Pancreas (tissue), 10 donors: Measurements from ENCODE around the gene ASGR1. TPM values are rescaled to one million over a fixed set of nuclear protein-coding genes. Genes with fewer than 3 reads are reported as not detected.

Experiments used
- ATAC-seq, 4 donors: fragments of 200-7000 bp; cut with Tn5 transposase; one replicate each; pipeline versions ENCODE4 v1.8.0 to v1.9.1; 2020; ENCODE audit warnings: mild to moderate bottlenecking in 4 of 4, moderate library complexity in 4 of 4
- DNase-seq, 6 donors: peaks; one replicate each; pipeline ENCODE4 v3.0.0-alpha.2; 2020
- FAIRE-seq: peaks from 2 replicates; lab custom pipeline; 2012; peaks lifted over from hg19 to GRCh38; lab: Jason Lieb, UNC
- H3K27ac ChIP-seq, 4 donors: fragments of 200-600 bp; sonication (generic); 1 replicate in 3 of 4; 2 replicates in 1 of 4; pipeline versions ENCODE4 v1.5.0 to v1.8.0; 2020
- H3K27me3 ChIP-seq, 4 donors: fragments of 200-600 bp; one replicate each; pipeline ENCODE4 v1.8.0; 2021
- H3K36me3 ChIP-seq, 3 donors: fragments of 200-600 bp; sonication (generic) in 1 of 3; one replicate each; pipeline versions ENCODE4 v1.5.0 to v1.8.0; 2020 to 2021
- H3K4me1 ChIP-seq, 3 donors: fragments of 200-600 bp; one replicate each; pipeline ENCODE4 v1.8.0; 2021
- H3K4me3 ChIP-seq, 4 donors: fragments of 200-600 bp; sonication (generic) in 2 of 4; one replicate each; pipeline versions ENCODE4 v1.5.0 to v1.8.0; 2020 to 2021
- H3K9me3 ChIP-seq, 4 donors: fragments of 200-600 bp; one replicate each; pipeline ENCODE4 v1.8.0; 2021
- WGBS, 2 donors: extraction: QIAGEN DNeasy Blood & Tissue Kit; methylation state at CpG; one replicate each; pipeline ENCODE4 v1.1.7; 2013; 5-methylcytosine and 5-hydroxymethylcytosine counted together
- intact Hi-C, 3 donors: fragments of 100-400 bp; cut with DNase I; formaldehyde crosslinking; loops; one replicate each; pipeline versions ENCODE4 v1.11.1 to v1.14.2; 2022
- polyA plus RNA-seq, 2 donors: library from polyadenylated mRNA; stranded (reverse); fragments of 200-250 nt; gene quantifications; one replicate each; pipeline ENCODE4 v1.2.3, GENCODE V29; 2013
- total RNA-seq, 6 donors: library from RNA; stranded (reverse); fragmentation: NEBNext Ultra II Directional in 4 of 6; extraction: Animal tissue kit (Norgen Biotek cat#: 25700) in 4 of 6; gene quantifications; one replicate each; pipeline versions ENCODE4 v1.2.1 to v1.2.4, GENCODE V29; 2021 to 2023
- TF ChIP-seq, protein P1 (sequence below), 4 donors: fragments of 200-600 bp; sonication (generic) in 3 of 4; IDR thresholded peaks; one replicate each; pipeline versions ENCODE4 v1.5.0 to v1.8.0; 2021; ENCODE audit warnings: antibody characterized with exemption in 4 of 4
- donor health status: healthy with polysubstance abuse.
- donor health status: DM: no; HTN: no; CAD: no; lungs with moderate emphysema.
- donor health status: DM: no; HTN: no; CAD: no.
- donor health status: control.
- donor health status: control.
- donor health status: Bipolar disorder and iron deficiency.
- donor health status: DM: yes; HTN: yes; CAD: no.
- donor health status: DM: no; HTN: no; CAD: no.
- donor health status: DM: no; HTN: no; CAD: no.
- donor health status: DM: yes; HTN: yes; CAD: no.

ASGR1 gene
- total and polyA plus RNA-seq, 8 donors = 0.28 to 2.6 (median 0.64) TPM; not detected in 1

DNA sequence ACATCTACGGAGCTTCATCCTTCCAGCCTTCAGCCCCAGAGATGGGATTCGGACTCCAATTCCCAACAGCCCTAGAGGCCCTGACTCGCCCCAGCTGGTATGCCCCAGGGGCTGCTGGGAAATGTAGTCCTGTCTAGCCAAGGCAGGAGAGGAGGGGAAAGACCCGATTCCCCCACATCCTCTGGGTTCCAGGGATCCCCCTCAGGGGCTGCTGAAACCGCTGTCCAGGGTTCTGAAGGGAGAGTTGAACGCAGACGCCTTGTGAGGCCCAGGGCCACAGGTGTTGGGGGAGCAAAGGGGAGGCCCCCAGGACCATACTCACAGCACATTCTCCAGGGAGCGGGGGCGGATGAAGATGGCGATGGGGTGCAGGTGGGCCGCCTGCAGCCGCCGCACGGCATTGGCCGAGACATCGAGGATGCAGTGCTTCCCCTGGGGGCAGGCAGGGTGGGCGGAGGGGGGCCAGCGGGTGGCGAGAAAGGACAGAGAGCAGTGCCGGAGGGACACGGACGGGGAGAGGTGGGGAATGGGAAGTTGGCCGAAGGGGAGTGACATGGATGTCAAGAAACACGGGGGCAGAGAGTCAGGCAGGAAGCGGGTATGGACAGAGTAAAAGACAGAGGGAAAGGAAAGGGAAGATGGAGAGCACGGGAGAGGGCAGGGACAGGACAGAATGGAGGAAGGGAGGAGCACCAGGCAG, 12.6 kb upstream of the ASGR1 start:
- Histone ChIP-seq H3K4me3 (no peak overlapping the region), H3K36me3 (no peaks in the 10 kb centered on the region), H3K27me3 (no peaks in the 10 kb centered on the region), H3K27ac (no peak overlapping the region), H3K9me3 (no peaks in the 10 kb centered on the region), H3K4me1 (no peaks in the 10 kb centered on the region)
- TF ChIP-seq, protein P1, sequence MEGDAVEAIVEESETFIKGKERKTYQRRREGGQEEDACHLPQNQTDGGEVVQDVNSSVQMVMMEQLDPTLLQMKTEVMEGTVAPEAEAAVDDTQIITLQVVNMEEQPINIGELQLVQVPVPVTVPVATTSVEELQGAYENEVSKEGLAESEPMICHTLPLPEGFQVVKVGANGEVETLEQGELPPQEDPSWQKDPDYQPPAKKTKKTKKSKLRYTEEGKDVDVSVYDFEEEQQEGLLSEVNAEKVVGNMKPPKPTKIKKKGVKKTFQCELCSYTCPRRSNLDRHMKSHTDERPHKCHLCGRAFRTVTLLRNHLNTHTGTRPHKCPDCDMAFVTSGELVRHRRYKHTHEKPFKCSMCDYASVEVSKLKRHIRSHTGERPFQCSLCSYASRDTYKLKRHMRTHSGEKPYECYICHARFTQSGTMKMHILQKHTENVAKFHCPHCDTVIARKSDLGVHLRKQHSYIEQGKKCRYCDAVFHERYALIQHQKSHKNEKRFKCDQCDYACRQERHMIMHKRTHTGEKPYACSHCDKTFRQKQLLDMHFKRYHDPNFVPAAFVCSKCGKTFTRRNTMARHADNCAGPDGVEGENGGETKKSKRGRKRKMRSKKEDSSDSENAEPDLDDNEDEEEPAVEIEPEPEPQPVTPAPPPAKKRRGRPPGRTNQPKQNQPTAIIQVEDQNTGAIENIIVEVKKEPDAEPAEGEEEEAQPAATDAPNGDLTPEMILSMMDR (IDR thresholded peaks at IDR 0.05) = no peak
- DNase-seq (peak in 2 of 6 donors; percentile 47 to 57), ATAC-seq (peak; percentile 62 to 91 (median 78)), FAIRE-seq (no peak)
- intact Hi-C loops = no loop called here
- WGBS, 2 donors = 71 to 75% methylated on average over 26 of the region's 26 CpGs

DNA sequence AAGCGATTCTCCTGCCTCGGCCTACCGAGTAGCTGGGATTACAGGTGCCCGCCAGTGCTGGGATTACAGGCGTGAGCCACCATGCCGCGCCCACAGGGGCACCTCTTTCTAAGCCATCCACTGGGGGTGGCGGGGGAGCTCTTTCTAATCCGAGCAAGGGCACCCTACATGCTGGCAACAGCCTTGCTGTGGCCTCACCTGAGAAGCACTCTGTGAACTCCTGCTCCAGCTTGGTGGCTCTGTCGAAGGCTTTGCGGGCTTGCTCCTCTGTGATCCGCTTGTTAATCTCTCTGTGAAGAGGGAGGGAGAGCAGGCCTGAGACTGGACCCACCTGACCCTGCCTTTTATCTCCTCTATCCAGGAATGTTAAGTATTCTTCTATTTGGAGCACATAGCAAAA, 11.9 kb upstream of the ASGR1 start:
- TF ChIP-seq, protein P1 (IDR thresholded peaks at IDR 0.05) = no peak
- Histone ChIP-seq H3K4me1 (no peaks in the 10 kb centered on the region), H3K4me3 (no peak overlapping the region), H3K9me3 (no peaks in the 10 kb centered on the region), H3K36me3 (no peaks in the 10 kb centered on the region), H3K27ac (no peak overlapping the region), H3K27me3 (no peaks in the 10 kb centered on the region)
- no peak for FAIRE-seq
- no peak for ATAC-seq
- DNase-seq = peak in 2 of 6 donors; percentile 18 to 19
- intact Hi-C loops = no loop called here
- WGBS, 2 donors = 87 to 90% methylated on average over 12 of the region's 12 CpGs

DNA sequence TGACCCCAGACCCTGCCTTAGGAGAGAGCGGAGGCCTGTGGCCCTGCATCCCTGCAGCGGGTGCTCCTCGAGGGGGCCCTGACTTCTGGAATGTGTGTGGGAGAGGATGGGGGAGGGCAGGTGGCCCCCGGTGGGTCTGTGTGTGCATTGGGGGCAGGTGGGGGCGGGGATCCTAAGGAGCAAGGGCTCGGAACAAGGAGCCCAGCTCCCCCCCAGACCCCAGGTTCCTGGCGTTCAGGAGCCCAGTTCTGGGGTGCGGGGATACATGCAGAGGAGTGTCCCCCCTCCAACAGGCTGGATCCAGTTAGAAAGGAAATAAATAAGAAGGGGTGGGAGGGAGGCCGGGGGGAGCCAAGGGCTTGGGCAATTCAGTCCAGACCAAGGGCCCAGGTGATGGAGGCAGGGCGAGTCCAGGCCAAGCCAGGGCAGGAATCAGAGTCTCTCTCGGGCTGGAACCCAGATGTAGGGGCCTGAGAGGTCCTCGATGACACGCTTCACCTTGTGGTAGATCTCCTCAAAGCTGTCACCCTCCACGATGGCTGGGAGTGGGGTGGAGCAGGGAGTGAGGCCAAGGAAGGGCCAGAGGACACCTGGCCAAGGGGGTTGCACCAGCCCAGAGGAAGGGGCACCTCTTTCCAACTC, 11.2 kb upstream of the ASGR1 start:
- WGBS, 2 donors = 85 to 88% methylated on average over 14 of the region's 14 CpGs
- Histone ChIP-seq H3K27ac (no peak overlapping the region), H3K9me3 (no peaks in the 10 kb centered on the region), H3K27me3 (no peaks in the 10 kb centered on the region), H3K4me3 (no peak overlapping the region), H3K36me3 (no peaks in the 10 kb centered on the region), H3K4me1 (no peaks in the 10 kb centered on the region)
- peak in 2 of 6 donors; percentile 27 to 33 for DNase-seq
- TF ChIP-seq, protein P1 (IDR thresholded peaks at IDR 0.05) = no peak
- no peak for ATAC-seq
- intact Hi-C loops = no loop called here
- FAIRE-seq = no peak

DNA sequence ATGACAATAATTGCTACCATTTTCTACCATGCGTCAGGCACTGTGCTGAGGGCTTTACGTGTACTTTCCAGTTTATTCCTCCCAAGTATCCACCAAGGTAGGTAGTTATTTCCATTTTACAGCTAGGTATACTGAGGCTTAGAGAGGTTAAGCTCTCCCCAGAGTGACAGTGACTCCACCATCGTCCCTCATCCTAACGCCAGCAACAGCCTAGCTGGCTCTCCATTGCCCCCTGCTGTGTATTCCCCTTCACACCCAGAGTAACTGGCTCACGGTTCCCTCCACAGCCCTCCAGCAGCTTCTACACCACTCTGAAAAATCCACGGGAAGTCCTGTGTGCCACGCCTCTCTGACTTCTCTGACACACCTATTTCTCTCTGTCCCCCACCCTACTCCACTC, 7.1 kb upstream of the ASGR1 start:
- TF ChIP-seq, protein P1 (IDR thresholded peaks at IDR 0.05) = no peak

DNA sequence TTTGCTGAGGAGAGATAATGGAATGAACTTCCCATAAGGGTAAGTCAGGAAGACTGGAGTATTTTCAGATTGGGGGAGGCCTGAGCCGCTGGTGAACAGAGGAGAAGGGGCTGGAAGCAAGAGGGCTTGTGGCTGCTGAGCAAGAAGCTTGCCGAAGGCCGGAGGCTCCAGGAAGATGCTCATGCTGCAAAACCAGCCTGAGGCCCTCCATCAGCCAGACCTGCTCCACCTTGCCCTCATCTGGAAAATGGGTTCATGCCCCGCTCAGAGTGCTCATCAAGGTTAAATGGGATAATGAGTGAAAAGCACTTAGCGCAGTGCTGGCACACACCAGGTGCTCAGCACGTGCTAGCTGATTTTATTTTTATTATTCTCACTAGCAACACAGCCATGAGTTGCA, 5.5 kb upstream of the ASGR1 start:
- intact Hi-C loops = no loop called here
- TF ChIP-seq, protein P1 (IDR thresholded peaks at IDR 0.05) = no peak
- H3K27me3 ChIP-seq = no peaks in the 10 kb centered on the region
- WGBS, 2 donors = 86 to 87% methylated on average over 6 of the region's 6 CpGs
- H3K4me3 ChIP-seq = no peak overlapping the region
- H3K27ac ChIP-seq = peak overlapping the region in 1 of 4 donors; percentile 27
- no peaks in the 10 kb centered on the region for H3K4me1 ChIP-seq
- peak in 1 of 6 donors; percentile 25 for DNase-seq
- H3K36me3 ChIP-seq = no peaks in the 10 kb centered on the region
- H3K9me3 ChIP-seq = no peaks in the 10 kb centered on the region
- ATAC-seq = no peak
- FAIRE-seq = no peak

More for the DNA sequence above, 7.1 kb upstream of the ASGR1 start:
- WGBS, 2 donors = 63 to 69% methylated on average over 7 of the region's 7 CpGs
- FAIRE-seq (no peak), ATAC-seq (no peak), DNase-seq (peak in 1 of 6 donors; percentile 12)
- Histone ChIP-seq H3K9me3 (no peaks in the 10 kb centered on the region), H3K4me1 (no peaks in the 10 kb centered on the region), H3K27me3 (no peaks in the 10 kb centered on the region), H3K36me3 (no peaks in the 10 kb centered on the region), H3K27ac (no peak overlapping the region), H3K4me3 (no peak overlapping the region)
- intact Hi-C loops = no loop called here
